GM19328 (cell line): Measurements from ENCODE around the gene MYL5.
"Not testable (repeated sequence)": the region's sequence is repeated elsewhere in the genome, so short reads cannot be mapped to it uniquely, and the experiment has no call there.

Source experiments
- ATAC-seq: cut with Tn5 transposase; IDR thresholded peaks from one replicate; pipeline ENCODE4 v1.9.1; 2021; ENCODE audit warnings: mild to moderate bottlenecking, moderate library complexity; ENCODE audit not compliant: unreplicated experiment

MYL5 gene

GRCh38 chr4:656436-657337 is 17.7 kb upstream of the MYL5 start:
- ATAC-seq, result no peak

- no peak for ATAC-seq
Measured at GRCh38 chr4:657338-657833, 17.0 kb upstream of the MYL5 start.

GRCh38 chr4:657834-658667 is 16.3 kb upstream of the MYL5 start:
- no peak for ATAC-seq

GRCh38 chr4:658681-659667 is 15.4 kb upstream of the MYL5 start:
- ATAC-seq, result no peak

- ATAC-seq, result no peak
Measured at GRCh38 chr4:659851-660250, 14.5 kb upstream of the MYL5 start.

GRCh38 chr4:660401-660800 is 13.9 kb upstream of the MYL5 start:
- ATAC-seq, result no peak

GRCh38 chr4:661231-661630 is 13.1 kb upstream of the MYL5 start:
- no peak for ATAC-seq

- ATAC-seq, result no peak
Measured at GRCh38 chr4:661881-662761, 12.2 kb upstream of the MYL5 start.

GRCh38 chr4:663046-663437 is 11.3 kb upstream of the MYL5 start:
- ATAC-seq, result no peak

GRCh38 chr4:663438-664428 is 10.6 kb upstream of the MYL5 start:
- ATAC-seq, result no peak

GRCh38 chr4:664713-665231 is 9.6 kb upstream of the MYL5 start:
- ATAC-seq, result no peak

GRCh38 chr4:665381-665750 is 9.0 kb upstream of the MYL5 start:
- no peak for ATAC-seq

- no peak for ATAC-seq
Measured at GRCh38 chr4:665751-666435, 8.4 kb upstream of the MYL5 start.

GRCh38 chr4:666436-666810 is 7.9 kb upstream of the MYL5 start:
- ATAC-seq, result no peak

- ATAC-seq, result no peak
Measured at GRCh38 chr4:666822-667544, 7.4 kb upstream of the MYL5 start.

GRCh38 chr4:667545-667925 is 6.8 kb upstream of the MYL5 start:
- ATAC-seq, result no peak

GRCh38 chr4:668219-668618 is 6.1 kb upstream of the MYL5 start:
- not testable (repeated sequence) for ATAC-seq
